ENCODE data around the gene TMEM53. TPM values are rescaled to one million over a fixed set of nuclear protein-coding genes. Genes with fewer than 3 reads are reported as not detected.

The TMEM53 gene
- total RNA-seq, 2 donors from 2014 or later = 10.2 to 10.8 TPM

- no peak for TF ChIP-seq CTCF (conservative IDR thresholded peaks at IDR 0.05)
- H3K27me3 ChIP-seq (ENCODE audit: control insufficient read depth, insufficient read depth, low read length, poor library complexity, severe bottlenecking) = no peaks in the 10 kb centered on the region
- DNase-seq = no peak
Measured at GRCh38 chr1:44705938-44706337, 31.7 kb upstream of the TMEM53 start.

GRCh38 chr1:44705470-44705869, 31.2 kb upstream of the TMEM53 start:
- H3K4me1 Mint-ChIP-seq = peaks cover 5% of the 10 kb centered on the region
- Histone ChIP-seq H3K4me3 (ENCODE audit: low read length) (no peak overlapping the region), H3K27me3 (ENCODE audit: control insufficient read depth, insufficient read depth, low read length, poor library complexity, severe bottlenecking) (no peaks in the 10 kb centered on the region), H3K9ac (ENCODE audit: extremely low read depth, low read length, poor library complexity, severe bottlenecking) (no peak overlapping the region), H3K27ac (ENCODE audit: low read depth, low read length) (no peak overlapping the region), H3K36me3 (ENCODE audit: control insufficient read depth, insufficient read depth, low read length) (no peaks in the 10 kb centered on the region), H3K4me1 (ENCODE audit: control insufficient read depth, insufficient read depth, low read length) (no peaks in the 10 kb centered on the region), H3K9me3 (ENCODE audit: control insufficient read depth, low read length) (no peaks in the 10 kb centered on the region)
- peaks cover 5% of the 10 kb centered on the region for H3K36me3 Mint-ChIP-seq (ENCODE audit: low read depth)
- no peak overlapping the region for H3K27ac Mint-ChIP-seq
- H3K27me3 Mint-ChIP-seq (ENCODE audit: insufficient read depth) = peaks cover 10% of the 10 kb centered on the region
- WGBS, 2 experiments (ENCODE audit: insufficient coverage in 1 of 2, insufficient read length in 1 of 2) = 89 to 91% methylated on average over 3 to 6 of the region's 6 CpGs
- H3K4me3 Mint-ChIP-seq = no peak overlapping the region
- no peak for TF ChIP-seq CTCF (conservative IDR thresholded peaks at IDR 0.05)
- peaks cover 14% of the 10 kb centered on the region for H3K9me3 Mint-ChIP-seq
- no peak for DNase-seq

More at GRCh38 chr1:44705938-44706337, 31.7 kb upstream of the TMEM53 start:
- peaks cover 5% of the 10 kb centered on the region for H3K36me3 Mint-ChIP-seq (ENCODE audit: low read depth)
- peaks cover 14% of the 10 kb centered on the region for H3K9me3 Mint-ChIP-seq
- H3K36me3 ChIP-seq (ENCODE audit: control insufficient read depth, insufficient read depth, low read length) = no peaks in the 10 kb centered on the region
- no peak overlapping the region for H3K4me3 Mint-ChIP-seq
- no peak overlapping the region for H3K9ac ChIP-seq (ENCODE audit: extremely low read depth, low read length, poor library complexity, severe bottlenecking)
- no peaks in the 10 kb centered on the region for H3K9me3 ChIP-seq (ENCODE audit: control insufficient read depth, low read length)
- 90 to 91% methylated on average over 2 of the region's 2 CpGs for WGBS, 2 experiments (ENCODE audit: insufficient coverage in 1 of 2, insufficient read length in 1 of 2)
- H3K4me3 ChIP-seq (ENCODE audit: low read length) = no peak overlapping the region
- no peaks in the 10 kb centered on the region for H3K4me1 ChIP-seq (ENCODE audit: control insufficient read depth, insufficient read depth, low read length)
- no peak overlapping the region for H3K27ac ChIP-seq (ENCODE audit: low read depth, low read length)
- H3K27ac Mint-ChIP-seq = no peak overlapping the region
- peaks cover 14% of the 10 kb centered on the region for H3K27me3 Mint-ChIP-seq (ENCODE audit: insufficient read depth)
- peaks cover 4% of the 10 kb centered on the region for H3K4me1 Mint-ChIP-seq

- WGBS, 2 experiments (ENCODE audit: insufficient coverage in 1 of 2, insufficient read length in 1 of 2) = 87 to 88% methylated on average over 6 to 7 of the region's 7 CpGs
- Mint-ChIP-seq H3K27me3 (ENCODE audit: insufficient read depth) (peaks cover 2% of the 10 kb centered on the region), H3K4me3 (no peak overlapping the region), H3K36me3 (ENCODE audit: low read depth) (no peaks in the 10 kb centered on the region), H3K4me1 (peaks cover 9% of the 10 kb centered on the region), H3K27ac (no peak overlapping the region), H3K9me3 (no peaks in the 10 kb centered on the region)
- no peak for TF ChIP-seq CTCF (conservative IDR thresholded peaks at IDR 0.05)
- no peak for DNase-seq
- H3K9me3 ChIP-seq (ENCODE audit: control insufficient read depth, low read length) = no peaks in the 10 kb centered on the region
- H3K9ac ChIP-seq (ENCODE audit: extremely low read depth, low read length, poor library complexity, severe bottlenecking) = no peak overlapping the region
- no peak overlapping the region for H3K27ac ChIP-seq (ENCODE audit: low read depth, low read length)
- no peaks in the 10 kb centered on the region for H3K36me3 ChIP-seq (ENCODE audit: control insufficient read depth, insufficient read depth, low read length)
- H3K27me3 ChIP-seq (ENCODE audit: control insufficient read depth, insufficient read depth, low read length, poor library complexity, severe bottlenecking) = no peaks in the 10 kb centered on the region
- H3K4me3 ChIP-seq (ENCODE audit: low read length) = no peak overlapping the region
- H3K4me1 ChIP-seq (ENCODE audit: control insufficient read depth, insufficient read depth, low read length) = peaks cover 1% of the 10 kb centered on the region
Measured at GRCh38 chr1:44701141-44701573, 26.9 kb upstream of the TMEM53 start.
